A673 (cell line): ENCODE results near the gene SLC25A47. TPM values are rescaled to one million over a fixed set of nuclear protein-coding genes. Genes with fewer than 3 reads are reported as not detected.

ENCODE experiments used
- BruUV-seq: library from RNA; stranded (reverse); fragments of 400-500 nt; replicated peaks from 2 replicates; lab custom pipeline; 2021; lab: Mats Ljungman, UMichigan
- CTCF ChIA-PET: fragments of 300-600 bp; sonication (Branson Sonifier 250); formaldehyde crosslinking; loops from one replicate; lab custom pipeline; 2022; ENCODE audit warnings: antibody characterized with exemption; lab: Charles Lee
- POLR2A ChIA-PET: fragments of 300-600 bp; sonication (Branson Sonifier 250); formaldehyde crosslinking; loops from one replicate; lab custom pipeline; 2022; ENCODE audit warnings: antibody characterized with exemption; ENCODE audit not compliant: low non-redundant PET; lab: Charles Lee
- DNase-seq: peaks from one replicate; pipeline ENCODE4 v3.0.0-alpha.2; 2015; ENCODE audit warnings: low spot score
- H3K27ac ChIP-seq: fragments of 200-600 bp; sonication (generic); 2 replicates; pipeline ENCODE4 v1.5.1; 2016; ENCODE audit warnings: mixed run types, low read depth, mild to moderate bottlenecking, mixed read lengths, antibody characterized with exemption, low read length; ENCODE audit not compliant: poor library complexity, severe bottlenecking
- H3K27me3 ChIP-seq: fragments of 200-600 bp; sonication (generic); replicated peaks from 2 replicates; pipeline ENCODE4 v1.6.1; 2017; ENCODE audit warnings: mixed run types, low read depth, mild to moderate bottlenecking, mixed read lengths, antibody characterized with exemption, low read length; ENCODE audit not compliant: insufficient read depth, poor library complexity
- H3K36me3 ChIP-seq: fragments of 200-600 bp; sonication (generic); 2 replicates; pipeline ENCODE4 v1.6.1; 2016; ENCODE audit warnings: mixed run types, mild to moderate bottlenecking, mixed read lengths, antibody characterized with exemption, low read length; ENCODE audit not compliant: insufficient read depth, poor library complexity, severe bottlenecking
- H3K4me1 ChIP-seq: fragments of 200-600 bp; sonication (generic); 2 replicates; pipeline ENCODE4 v1.6.1; 2017; ENCODE audit warnings: mixed run types, mild to moderate bottlenecking, mixed read lengths, antibody characterized with exemption, low read length; ENCODE audit not compliant: insufficient read depth, poor library complexity, severe bottlenecking
- H3K4me3 ChIP-seq: fragments of 200-600 bp; sonication (generic); 2 replicates; pipeline ENCODE4 v1.5.1; 2016; ENCODE audit warnings: low read depth, mixed run types, mild to moderate bottlenecking, mixed read lengths, low read length; ENCODE audit not compliant: poor library complexity, severe bottlenecking
- H3K9me3 ChIP-seq: fragments of 200-600 bp; sonication (generic); 2 replicates; pipeline ENCODE4 v1.6.1; 2016; ENCODE audit warnings: mixed run types, low read depth, mild to moderate bottlenecking, mixed read lengths, antibody characterized with exemption, low read length; ENCODE audit not compliant: poor library complexity, severe bottlenecking
- CTCF ChIP-seq: fragments of 300-800, 200-600 bp; sonication (generic); conservative IDR thresholded peaks from 2 replicates; pipeline ENCODE4 v1.5.1; 2017; ENCODE audit warnings: low read depth, mild to moderate bottlenecking, antibody characterized with exemption, low read length, moderate library complexity, mixed read lengths
- EZH2 ChIP-seq: fragments of 200-600 bp; sonication (generic); IDR thresholded peaks from 2 replicates; pipeline ENCODE4 v1.6.1; 2017; ENCODE audit warnings: borderline replicate concordance, low read depth, mild to moderate bottlenecking, mixed read lengths, antibody characterized with exemption, low read length; ENCODE audit not compliant: poor library complexity, severe bottlenecking
- intact Hi-C: fragments of 100-400 bp; cut with micrococcal nuclease; formaldehyde crosslinking; loops from one replicate; pipeline ENCODE4 v1.10.0; 2022; ENCODE audit not compliant: unreplicated experiment
- total RNA-seq: library from RNA; stranded (reverse); gene quantifications from 2 replicates; pipeline ENCODE4 v1.2.3, GENCODE V29; 2021

The SLC25A47 gene
- total RNA-seq, 1 experiment from 2014 or later = not detected

GRCh38 chr14:100332071-100332639 lies 9.0 kb downstream of the SLC25A47 start:
- TF ChIP-seq EZH2 (no peak), CTCF (no peak)
- Histone ChIP-seq H3K4me3 (no peak overlapping the region), H3K27ac (no peak overlapping the region), H3K9me3 (no peaks in the 10 kb centered on the region), H3K36me3 (peaks cover 20% of the 10 kb centered on the region), H3K4me1 (no peaks in the 10 kb centered on the region), H3K27me3 (no peaks in the 10 kb centered on the region)
- DNase-seq = no peak
- intact Hi-C loops = no loop called here
- CTCF ChIA-PET = no interaction called here
- BruUV-seq = no TSS peak
- POLR2A ChIA-PET = interaction anchor here (0.7 kb wide), 1 partner anchor 949 kb away, joined by 3 read pairs; no protein-coding TSS in a partner anchor

DNA sequence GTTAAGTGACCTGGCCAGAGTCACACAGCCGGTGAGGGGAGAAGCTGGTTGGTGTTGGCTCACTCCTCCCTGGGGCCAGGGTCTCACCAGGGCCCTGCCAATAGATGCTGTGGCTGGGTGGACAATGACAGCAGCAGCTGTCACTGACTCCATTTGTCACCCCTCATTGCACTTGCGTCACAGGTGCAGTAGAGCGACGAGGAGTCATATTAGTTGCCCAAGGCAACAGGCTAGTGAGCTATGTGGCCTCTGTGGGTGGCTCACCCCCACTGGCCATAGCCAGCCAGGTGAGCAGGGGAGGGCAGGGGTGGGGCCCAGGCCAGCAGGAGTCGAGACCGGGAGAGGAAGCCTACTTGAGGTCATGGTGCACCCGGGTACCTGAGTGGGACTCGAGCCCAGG lies 9.7 kb downstream of the SLC25A47 start:
- no TSS peak for BruUV-seq
- no peak for TF ChIP-seq EZH2
- no peak for TF ChIP-seq CTCF
- no peak overlapping the region for H3K27ac ChIP-seq
- H3K27me3 ChIP-seq = no peaks in the 10 kb centered on the region
- H3K4me3 ChIP-seq = no peak overlapping the region
- DNase-seq = no peak
- H3K9me3 ChIP-seq = no peaks in the 10 kb centered on the region
- CTCF ChIA-PET = no interaction called here
- POLR2A ChIA-PET = no interaction called here
- no peaks in the 10 kb centered on the region for H3K4me1 ChIP-seq
- peaks cover 25% of the 10 kb centered on the region for H3K36me3 ChIP-seq
- intact Hi-C loops = no loop called here

- TF ChIP-seq EZH2 (no peak), CTCF (no peak)
- Histone ChIP-seq H3K27me3 (no peaks in the 10 kb centered on the region), H3K36me3 (peaks cover 25% of the 10 kb centered on the region), H3K27ac (no peak overlapping the region), H3K4me3 (no peak overlapping the region), H3K9me3 (no peaks in the 10 kb centered on the region), H3K4me1 (no peaks in the 10 kb centered on the region)
- no peak for DNase-seq
- intact Hi-C loops = no loop called here
- ChIA-PET CTCF (no interaction called here), POLR2A (no interaction called here)
- BruUV-seq = no TSS peak
These were observed 10.2 kb downstream of the SLC25A47 start for GRCh38 chr14:100333311-100333710.
